Measurements from ENCODE around the gene FOXP1.

- TF ChIP-seq POLR2A (conservative IDR thresholded peaks at IDR 0.05) (no peak), TFE3 (CRISPR knock-in tag; IDR thresholded peaks at IDR 0.05) (no peak), MAFF (IDR thresholded peaks at IDR 0.05; ENCODE audit: low read length) (no peak), BMI1 (IDR thresholded peaks at IDR 0.05; ENCODE audit: low read length) (no peak), ZNF347 (CRISPR knock-in tag; IDR thresholded peaks at IDR 0.05; ENCODE audit: low read depth) (no peak), CTCF (IDR thresholded peaks at IDR 0.05 in 2 of 3, conservative IDR thresholded peaks at IDR 0.05 in 1 of 3; ENCODE audit: insufficient read depth in 2 of 3, low read depth in 1 of 3, low read length in 3 of 3) (no peak), CEBPZ (IDR thresholded peaks at IDR 0.05; ENCODE audit: borderline replicate concordance, low read depth, low read length) (no peak), REST (IDR thresholded peaks at IDR 0.05; ENCODE audit: borderline replicate concordance) (no peak), REST (CRISPR knock-in tag; IDR thresholded peaks at IDR 0.05; ENCODE audit: low read depth) (no peak), PML (IDR thresholded peaks at IDR 0.05; ENCODE audit: low read length) (no peak), YBX1 (IDR thresholded peaks at IDR 0.05) (no peak), STAT5A (IDR thresholded peaks at IDR 0.05; ENCODE audit: borderline replicate concordance, low read length) (no peak)
Observed at GRCh38 chr3:71372241-71372768, 211.2 kb downstream of the FOXP1 start.
